Stimulated activated CD4-positive, alpha-beta T cell treated with anti-CD3 and anti-CD28 coated beads, TNF-alpha, amount 100 ng/mL, for 24 hours (primary cell): ENCODE measurements around the gene CAB39.
A peak's percentile ranks its signal among the peaks of the same experiment; 100 is the strongest.

ENCODE experiments used
- DNase-seq, 3 experiments: peaks; one replicate each; pipeline ENCODE4 v3.0.0-alpha.2; 2020; ENCODE audit warnings: low read depth in 3 of 3

The CAB39 gene

DNA sequence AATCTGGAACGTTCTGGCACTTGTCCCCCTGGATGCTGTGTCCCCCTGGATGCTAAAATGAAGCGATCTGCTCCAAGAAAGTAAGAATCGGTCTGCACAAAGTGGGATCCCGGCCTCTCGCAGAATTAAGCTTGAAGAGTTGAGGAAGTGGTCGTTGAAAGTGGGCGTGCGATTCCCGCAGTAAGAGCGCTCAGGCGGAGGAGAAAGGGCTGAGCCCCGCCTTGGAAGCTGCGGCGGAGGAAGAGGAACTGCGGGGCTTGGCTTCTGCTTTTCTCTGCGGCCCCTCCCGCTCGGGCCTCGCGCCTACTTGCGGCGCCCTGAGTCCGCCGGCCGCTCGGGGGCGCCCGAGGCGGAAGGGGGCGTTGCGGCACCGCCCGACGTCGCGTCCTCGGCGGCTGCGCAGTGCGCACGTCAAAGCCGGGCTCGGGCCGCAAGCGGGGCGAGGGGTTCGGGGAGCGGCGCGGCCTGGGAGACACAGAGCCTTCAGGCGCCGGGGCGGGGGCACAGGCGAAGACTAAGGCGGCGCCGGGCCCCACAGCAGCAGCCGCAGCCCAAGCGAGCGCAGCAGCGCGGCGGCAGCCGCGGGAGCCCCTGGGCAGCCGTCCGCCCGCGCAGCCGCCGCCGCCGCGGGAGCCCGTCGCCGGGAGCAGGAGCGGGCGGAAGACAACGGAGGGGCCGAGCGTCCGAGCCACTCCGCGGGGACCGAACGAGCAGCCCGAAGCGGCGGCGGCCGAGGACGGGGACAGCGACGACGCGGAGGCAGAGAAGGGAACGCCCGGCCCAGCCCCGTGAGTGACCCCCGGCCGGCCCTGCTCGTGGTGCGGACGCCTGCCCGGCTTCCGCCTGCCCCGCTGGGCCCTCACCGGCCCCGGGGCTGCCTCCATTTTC is at the start of gene CAB39:
Gene CAB39, plus strand, starts transcription at position 400 of the 888 bp plus-strand sequence. CDS start 47,160 bp downstream, outside the sequence.
- DNase-seq, result peak; percentile 72 to 85 (median 80)

- no peak for DNase-seq
Observed at GRCh38 chr2:230664128-230664527, 48.5 kb upstream of the CAB39 start.

GRCh38 chr2:230664844-230665243 is 47.8 kb upstream of the CAB39 start:
- DNase-seq, result no peak

DNA sequence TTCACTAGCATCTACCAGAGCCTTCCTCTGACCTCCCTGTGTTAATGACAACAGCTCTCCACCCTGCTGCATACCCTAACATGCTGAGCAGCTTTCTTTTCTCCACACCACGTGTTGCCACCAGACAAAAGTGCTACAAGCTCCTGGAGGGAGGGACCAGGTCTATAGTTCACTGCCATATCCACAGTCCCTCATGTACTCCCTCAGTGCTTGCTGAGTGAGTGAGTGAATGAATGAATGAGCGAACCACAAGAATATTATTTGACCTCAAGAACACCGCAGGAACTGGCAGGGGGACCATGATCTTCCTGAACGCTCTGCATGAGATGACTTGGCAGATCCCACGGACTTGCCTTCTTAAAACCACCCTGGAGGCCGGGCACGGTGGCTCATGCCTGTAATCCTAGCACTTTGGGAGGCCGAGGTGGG is 47.4 kb upstream of the CAB39 start:
- DNase-seq, result no peak

- no peak for DNase-seq
Observed at GRCh38 chr2:230666446-230666845, 46.2 kb upstream of the CAB39 start.

DNA sequence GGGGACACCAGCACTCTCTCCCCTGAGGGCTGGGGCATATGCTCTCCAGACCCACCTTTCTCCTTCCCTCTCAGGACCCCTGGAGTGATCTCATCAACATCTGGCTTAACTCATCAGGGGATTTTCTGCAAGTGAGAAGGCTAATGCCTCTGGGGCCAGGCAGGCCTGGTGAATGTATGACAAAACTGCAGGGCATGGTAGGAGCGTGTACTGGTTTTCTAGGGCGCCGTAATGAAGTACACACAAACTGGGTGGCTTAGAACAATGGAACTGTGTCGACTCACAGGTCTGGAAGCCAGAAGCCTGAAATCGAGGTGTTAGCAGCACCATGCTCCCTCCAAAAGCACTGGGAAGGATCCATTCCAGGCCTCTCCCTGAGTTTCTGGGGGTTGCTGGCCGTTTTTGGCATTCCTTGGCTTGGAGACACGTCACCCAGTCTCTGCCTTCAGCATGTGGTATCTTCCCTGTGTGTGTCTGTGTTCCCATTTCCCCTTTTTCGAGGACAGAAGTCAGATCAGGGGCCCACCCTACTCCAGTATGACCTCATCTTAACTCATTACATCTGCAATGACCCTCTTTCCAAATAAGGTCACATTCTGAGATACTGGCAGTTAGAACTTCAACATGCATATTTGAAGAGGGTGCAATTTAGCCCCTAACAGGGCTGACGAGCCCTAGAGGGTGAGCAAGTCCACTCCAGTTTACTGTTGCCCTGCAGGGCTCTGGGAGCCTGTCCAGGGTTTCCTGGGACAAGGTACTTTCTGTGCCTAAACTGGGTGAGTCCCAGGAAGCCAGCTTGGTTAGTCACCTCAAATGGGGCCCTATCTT is 45.5 kb upstream of the CAB39 start:
- DNase-seq, result no peak

GRCh38 chr2:230668184-230668938 is 44.3 kb upstream of the CAB39 start:
- DNase-seq, result peak in 1 of 3 experiments; percentile 39

DNA sequence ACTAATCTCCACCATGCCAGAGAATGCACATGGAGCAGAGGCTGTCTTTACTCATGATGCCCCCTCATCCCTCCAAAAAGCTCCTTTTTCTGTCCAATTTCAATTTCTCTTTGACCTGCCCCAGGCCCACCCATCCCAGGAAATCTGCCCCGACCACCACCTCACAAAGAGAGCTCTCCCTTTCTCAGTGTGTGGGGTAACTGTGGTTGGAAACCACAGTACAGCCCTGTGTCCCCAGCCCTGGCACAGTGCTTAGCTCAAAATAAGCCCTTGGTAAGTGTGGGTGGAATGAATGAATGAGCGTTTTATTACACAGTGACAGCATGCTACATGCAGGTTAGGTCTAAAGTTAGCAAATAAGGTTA is 43.7 kb upstream of the CAB39 start:
- DNase-seq, result no peak

DNA sequence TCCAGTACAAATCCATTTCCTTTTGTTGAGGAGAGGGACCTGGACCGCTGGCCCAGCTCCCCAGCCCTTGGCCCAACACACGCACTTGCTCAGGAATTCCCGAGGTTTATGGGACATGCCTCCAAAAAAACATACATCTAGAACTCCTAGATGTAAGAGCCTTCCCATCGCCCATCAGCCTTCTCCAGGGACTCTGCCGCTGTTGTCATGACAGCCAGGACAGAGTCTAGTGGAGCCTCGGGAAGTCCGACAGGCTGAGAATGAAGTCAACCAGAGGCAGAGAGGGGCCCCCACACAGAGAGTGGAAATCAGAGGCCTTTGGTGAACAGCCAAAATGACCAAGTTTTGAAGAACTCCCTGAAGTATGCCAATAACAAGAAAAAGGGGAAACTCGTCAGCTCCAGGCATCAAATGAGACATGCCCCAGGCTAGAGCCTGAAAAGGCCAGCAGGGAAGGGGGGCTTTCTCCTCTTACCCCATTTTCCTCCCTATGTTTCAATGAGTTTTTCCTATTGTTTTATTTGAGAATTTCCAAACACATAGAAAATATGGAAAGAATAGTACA is 43.2 kb upstream of the CAB39 start:
- DNase-seq, result no peak

- no peak for DNase-seq
Observed at GRCh38 chr2:230671117-230671516, 41.5 kb upstream of the CAB39 start.

GRCh38 chr2:230672836-230673235 is 39.8 kb upstream of the CAB39 start:
- DNase-seq, result no peak

DNA sequence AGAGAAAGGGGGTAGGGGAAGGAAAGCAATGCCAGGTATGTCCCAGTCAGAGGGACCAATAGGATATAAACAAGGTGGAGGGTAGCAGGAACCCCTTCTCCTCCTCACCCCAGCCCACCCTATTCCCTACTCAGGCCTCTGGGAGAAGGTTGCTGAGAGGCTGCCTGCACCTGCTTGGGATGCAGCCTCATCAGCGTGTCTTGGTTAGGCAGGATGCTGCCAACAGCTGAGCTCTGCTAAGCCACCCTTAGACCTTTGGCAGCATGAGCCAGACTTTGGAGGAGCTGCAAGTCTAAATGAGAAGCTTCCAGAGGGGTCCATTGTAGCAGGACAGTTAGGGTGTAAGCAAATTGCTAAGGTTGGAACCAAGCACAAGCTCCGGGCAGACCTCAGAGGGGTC is 38.2 kb upstream of the CAB39 start:
- no peak for DNase-seq

DNA sequence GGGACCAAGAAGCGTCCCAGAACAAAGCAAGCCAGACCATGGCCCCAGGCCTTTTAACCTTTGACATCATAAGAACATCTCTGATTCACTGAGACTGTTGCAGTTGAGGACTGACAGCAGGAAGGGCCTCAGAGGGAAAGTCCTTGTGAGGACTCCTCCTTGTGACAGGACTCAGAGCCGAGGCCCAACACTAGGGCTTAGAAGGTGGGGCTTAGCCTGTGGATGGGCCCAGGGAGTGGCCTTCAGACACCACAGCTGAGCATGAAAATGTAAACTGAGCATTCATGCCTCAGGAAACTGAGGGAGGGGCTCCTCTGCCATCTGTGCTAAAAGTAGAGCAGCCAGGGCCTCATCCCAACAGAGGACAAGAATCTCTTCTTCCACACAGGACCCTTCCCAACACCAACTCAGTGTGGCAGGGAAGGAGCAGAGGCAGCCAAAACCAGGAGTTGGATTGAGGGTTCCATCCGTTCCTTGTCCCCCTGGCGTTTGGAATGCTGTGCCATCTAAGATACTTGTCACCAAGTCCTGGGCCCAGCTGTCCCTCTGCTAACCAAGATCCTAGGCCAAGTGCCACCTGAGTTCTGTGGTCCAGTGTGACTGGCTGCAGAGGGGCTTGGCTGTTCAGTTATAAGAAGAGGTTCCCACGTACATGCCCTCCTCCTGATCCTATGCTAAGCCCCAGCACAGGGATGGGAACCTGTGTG is 37.5 kb upstream of the CAB39 start:
- DNase-seq, result no peak

- DNase-seq, result no peak
Observed at GRCh38 chr2:230676546-230676945, 36.1 kb upstream of the CAB39 start.

DNA sequence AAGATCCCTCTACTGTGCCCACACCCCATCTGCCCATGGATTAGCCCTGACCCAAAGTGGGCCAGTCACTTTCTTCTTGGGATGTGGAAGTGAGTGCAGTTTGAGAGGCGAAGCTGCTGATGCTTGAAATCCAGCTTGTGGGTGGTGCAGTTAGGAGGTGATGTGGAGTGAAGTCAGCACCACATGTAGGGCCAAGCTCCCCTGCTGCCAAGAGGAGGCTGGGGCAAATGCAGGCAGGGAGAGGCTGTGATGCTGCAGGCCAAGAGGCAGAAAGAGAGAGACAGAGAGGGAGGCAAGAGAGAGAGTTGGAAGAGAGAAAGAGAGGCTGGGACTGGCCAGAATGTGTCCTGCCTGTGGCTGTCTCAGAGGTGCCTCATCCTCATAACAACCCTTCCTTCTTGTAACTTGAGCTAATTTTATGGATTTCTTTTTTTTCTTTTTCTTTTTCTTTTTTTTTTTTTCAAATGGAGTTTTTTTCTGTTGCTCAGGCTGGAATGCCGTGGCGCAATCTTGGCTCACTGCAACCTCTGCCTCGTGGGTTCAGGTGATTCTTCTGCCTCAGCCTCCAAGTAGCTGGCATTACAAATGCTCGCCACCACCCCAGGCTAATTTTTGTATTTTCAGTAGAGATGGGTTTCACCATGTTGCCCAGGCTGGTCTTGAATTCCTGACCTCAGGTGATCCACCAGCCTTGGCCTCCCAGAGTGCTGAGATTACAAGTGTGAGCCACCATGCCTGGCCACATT is 35.3 kb upstream of the CAB39 start:
- no peak for DNase-seq

GRCh38 chr2:230678018-230678417 is 34.6 kb upstream of the CAB39 start:
- no peak for DNase-seq

DNA sequence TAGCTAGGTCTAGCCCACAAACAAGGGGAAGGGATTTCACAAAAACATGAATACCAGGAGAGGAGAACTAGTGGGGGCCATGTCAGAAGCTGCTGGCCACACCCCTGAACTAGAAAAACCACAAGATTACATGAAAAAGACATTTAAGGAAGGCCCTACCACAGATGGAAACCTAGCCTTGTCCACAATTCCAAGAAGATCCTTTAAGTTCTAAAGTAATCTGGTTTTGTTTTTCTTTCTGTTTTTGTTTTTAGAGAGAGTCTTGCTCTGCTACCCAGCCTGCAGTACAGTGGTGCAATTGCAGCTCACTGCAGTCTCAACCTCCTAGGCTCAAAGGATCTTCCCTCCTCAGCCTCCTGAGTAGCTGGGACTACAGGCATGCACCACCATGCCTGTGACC is 34.2 kb upstream of the CAB39 start:
- no peak for DNase-seq

- no peak for DNase-seq
Observed at GRCh38 chr2:230680463-230681170, 32.0 kb upstream of the CAB39 start.

DNA sequence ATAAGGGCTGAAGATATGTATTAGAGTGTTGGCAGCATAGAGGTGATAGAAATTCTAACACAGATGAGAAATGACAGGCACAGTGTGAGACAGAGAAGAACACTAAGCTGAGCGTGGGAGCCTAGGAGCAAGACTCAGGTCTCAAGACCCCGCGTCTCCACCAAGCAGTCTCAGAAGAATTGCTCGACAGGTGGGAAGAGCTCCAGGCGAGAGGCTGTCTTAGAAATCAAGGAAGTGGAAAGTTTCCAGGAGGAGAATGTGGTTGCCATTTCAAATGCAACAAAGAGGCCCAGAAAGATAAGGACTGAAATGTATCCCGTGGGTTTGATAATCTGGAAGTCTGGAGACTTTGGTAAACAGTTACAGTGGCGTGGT is 31.5 kb upstream of the CAB39 start:
- DNase-seq, result no peak

- DNase-seq, result no peak
Observed at GRCh38 chr2:230682546-230682945, 30.1 kb upstream of the CAB39 start.
